Activated CD8-positive, alpha-beta memory T cell treated with anti-CD3 and anti-CD28 coated beads, Interleukin-2, amount 50 U/mL, for 4 hours (primary cell): ENCODE results near the gene CHRD.

Experiments
- DNase-seq: peaks from one replicate; pipeline ENCODE4 v3.0.0-alpha.2; 2020

Gene CHRD

DNA sequence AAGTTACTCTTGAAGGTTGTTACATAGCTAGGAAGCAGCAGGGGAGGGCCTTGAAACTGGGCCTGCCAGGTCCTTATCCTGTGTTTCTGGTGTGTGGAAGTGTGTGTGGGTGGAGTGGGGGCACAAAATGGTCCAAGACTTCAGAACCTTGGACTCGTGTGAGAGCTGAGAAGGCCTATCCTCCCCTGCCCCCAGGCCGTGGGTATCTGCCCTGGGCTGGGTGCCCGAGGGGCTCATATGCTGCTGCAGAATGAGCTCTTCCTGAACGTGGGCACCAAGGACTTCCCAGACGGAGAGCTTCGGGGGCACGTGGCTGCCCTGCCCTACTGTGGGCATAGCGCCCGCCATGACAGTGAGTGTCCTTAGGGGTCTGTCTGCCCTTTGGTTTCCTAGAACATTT lies 4.5 kb downstream of the CHRD start:
- no peak for DNase-seq

DNA sequence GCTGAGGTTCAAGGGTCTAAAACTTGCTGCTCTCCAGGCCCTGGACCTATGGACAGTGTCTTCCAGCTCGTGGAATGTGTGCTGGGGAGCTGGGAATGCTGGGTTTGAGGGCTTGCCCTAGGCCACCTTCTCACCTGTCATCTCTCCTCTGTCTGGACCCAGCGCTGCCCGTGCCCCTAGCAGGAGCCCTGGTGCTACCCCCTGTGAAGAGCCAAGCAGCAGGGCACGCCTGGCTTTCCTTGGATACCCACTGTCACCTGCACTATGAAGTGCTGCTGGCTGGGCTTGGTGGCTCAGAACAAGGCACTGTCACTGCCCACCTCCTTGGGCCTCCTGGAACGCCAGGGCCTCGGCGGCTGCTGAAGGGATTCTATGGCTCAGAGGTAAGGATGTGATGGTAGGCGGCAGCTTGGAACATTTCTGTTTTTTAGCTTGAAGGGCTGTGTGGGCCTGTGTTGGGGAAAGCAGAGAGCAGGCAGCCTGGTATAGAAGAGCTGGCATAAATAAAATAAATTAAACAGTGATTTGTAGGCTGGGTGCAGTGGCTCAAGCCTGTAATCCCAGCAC lies 5.1 kb downstream of the CHRD start:
- DNase-seq = no peak

DNA sequence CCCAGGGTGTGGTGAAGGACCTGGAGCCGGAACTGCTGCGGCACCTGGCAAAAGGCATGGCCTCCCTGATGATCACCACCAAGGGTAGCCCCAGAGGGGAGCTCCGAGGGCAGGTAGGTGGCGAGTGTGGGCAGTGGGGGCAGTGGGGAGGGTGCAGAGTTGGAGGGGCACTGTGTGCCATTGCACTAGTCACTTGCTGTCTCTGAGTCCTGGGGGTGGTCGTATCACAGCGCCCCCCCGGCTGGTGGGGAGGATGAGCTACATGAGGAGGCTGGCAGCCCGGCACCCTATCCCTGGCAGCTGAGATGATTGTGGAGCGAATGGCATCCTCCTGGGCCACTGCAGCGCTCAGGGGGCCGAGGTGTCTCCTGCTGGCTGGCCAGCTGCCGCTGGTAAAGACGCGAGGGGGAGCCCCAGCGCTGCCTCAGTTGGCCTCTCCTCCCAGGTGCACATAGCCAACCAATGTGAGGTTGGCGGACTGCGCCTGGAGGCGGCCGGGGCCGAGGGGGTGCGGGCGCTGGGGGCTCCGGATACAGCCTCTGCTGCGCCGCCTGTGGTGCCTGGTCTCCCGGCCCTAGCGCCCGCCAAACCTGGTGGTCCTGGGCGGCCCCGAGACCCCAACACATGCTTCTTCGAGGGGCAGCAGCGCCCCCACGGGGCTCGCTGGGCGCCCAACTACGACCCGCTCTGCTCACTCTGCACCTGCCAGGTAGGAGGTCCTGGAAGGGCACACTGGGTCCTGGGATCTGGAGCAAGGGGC lies 6.4 kb downstream of the CHRD start:
- no peak for DNase-seq

DNA sequence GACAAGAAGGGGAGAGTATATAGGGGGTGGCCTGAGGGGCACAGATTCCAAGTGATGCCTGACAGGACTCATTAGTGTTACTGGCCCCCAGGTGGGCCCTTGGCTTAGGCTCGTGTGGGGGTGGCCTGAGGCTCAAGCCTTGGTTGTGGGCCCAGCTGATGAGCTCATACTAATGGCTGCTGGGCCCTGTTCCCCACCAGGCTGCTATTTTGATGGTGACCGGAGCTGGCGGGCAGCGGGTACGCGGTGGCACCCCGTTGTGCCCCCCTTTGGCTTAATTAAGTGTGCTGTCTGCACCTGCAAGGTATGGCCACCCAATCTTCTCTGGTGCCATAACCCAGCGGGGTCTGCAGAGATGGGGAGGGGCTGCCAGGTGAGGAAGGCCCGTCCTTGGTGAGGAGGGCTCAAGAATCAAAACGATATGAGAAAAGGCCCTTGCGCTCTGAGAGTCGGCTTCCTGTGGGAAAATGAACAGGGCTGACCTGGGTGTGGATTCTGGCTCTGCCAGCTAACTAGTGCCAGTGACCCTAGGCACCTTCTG lies 7.4 kb downstream of the CHRD start:
- no peak for DNase-seq

DNA sequence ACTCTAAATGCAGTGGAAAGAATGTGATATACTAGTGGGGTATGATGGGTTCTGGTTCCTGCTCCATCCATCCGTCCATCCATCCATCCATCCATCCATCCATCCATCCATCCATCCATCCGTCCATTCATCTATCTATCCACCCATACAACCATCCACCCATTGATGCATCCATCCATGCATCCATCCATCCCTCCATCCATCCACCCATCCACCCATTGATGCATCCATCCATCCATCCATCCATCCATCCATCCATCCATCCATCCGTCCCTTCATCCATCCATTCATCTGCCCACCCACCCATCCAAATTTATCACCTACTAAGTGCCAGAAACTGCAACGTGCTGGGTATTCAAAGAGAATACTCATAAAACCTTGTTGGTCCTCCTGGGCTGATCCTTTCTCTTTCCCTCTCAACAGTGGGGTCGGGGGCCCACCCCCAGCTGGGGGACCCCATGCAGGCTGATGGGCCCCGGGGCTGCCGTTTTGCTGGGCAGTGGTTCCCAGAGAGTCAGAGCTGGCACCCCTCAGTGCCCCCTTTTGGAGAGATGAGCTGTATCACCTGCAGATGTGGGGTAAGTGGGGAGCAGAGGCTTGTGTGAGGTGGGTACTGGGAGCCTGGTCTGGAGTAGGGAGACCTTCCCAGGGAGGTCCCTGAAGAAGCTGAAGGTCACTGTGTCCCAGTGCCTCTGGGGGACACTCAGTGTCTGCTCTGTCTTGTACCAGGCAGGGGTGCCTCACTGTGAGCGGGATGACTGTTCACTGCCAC lies 8.5 kb downstream of the CHRD start:
- DNase-seq = no peak

DNA sequence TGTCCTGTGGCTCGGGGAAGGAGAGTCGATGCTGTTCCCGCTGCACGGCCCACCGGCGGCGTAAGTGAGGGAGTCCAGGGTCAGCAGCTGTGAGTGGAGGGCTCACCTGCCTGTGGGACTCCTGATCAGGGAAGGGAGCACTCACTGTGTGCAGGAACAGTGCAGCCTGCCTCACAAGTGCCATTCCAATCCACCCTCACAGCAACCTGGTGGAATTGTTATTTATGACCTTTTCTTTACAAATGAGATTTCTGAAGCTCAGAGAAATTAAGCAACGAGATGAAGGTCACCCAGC lies 9.0 kb downstream of the CHRD start:
- no peak for DNase-seq

DNA sequence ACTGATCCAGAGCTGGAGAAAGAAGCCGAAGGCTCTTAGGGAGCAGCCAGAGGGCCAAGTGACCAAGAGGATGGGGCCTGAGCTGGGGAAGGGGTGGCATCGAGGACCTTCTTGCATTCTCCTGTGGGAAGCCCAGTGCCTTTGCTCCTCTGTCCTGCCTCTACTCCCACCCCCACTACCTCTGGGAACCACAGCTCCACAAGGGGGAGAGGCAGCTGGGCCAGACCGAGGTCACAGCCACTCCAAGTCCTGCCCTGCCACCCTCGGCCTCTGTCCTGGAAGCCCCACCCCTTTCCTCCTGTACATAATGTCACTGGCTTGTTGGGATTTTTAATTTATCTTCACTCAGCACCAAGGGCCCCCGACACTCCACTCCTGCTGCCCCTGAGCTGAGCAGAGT lies 9.5 kb downstream of the CHRD start:
- DNase-seq = no peak

DNA sequence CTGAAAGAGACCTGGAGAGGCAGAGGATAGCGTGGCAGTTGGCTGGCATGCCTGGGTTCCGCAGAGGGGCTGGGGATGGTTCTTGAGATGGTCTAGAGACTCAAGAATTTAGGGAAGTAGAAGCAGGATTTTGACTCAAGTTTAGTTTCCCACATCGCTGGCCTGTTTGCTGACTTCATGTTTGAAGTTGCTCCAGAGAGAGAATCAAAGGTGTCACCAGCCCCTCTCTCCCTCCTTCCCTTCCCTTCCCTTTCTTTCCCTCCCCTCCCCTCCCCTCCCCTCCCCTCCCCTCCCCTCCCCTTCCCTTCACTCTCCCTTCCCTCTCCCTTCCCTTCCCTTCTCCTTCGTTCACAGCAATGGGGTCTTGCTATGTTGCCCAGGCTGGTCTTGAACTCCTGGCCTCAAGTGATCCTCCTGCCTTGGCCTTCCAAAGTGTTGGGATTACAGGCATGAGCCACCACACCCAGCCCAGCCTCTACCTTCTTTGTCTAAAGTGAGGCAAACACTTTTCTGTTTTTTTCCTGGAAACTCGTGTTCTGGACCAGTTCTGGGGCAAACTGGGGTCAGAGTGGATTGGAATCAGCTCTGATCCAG lies 10.2 kb downstream of the CHRD start:
- no peak for DNase-seq

DNA sequence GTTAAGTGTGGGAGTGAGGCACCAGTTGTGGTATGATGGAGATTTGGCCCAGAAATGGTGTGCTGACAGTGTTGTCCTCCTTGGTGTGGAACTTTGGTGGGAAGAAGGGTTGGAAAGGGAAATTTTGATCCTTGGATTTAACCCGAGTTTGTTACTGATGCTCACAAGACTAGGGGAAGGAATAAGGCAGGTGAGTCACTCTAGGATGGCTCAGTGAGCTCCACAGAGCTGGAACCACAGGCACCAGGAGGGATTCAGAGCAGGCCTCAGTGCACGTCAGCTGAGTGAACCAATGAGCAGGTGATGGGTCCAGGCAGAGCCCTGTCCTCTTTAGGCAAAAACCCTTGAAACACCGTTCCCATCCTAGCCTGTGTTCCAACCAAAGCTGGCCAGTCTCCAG lies 11.4 kb downstream of the CHRD start:
- no peak for DNase-seq

DNA sequence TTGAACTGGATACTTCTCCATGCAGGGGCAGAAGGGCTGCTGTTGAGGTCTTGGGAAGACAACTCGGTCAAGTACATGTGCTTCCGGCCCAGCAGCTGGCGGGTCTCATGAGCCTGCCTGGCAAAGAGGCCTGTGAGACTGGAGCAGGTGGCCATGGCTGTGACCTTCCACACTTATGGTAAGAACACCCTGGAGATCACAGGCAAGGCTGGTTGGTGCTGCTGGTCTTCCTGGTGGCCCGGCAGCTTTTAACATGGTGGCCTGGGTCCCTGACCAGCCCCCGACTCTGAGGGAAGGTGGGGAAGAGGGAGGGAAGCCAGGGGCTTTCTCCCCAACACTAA lies 15.4 kb downstream of the CHRD start:
- no peak for DNase-seq

DNA sequence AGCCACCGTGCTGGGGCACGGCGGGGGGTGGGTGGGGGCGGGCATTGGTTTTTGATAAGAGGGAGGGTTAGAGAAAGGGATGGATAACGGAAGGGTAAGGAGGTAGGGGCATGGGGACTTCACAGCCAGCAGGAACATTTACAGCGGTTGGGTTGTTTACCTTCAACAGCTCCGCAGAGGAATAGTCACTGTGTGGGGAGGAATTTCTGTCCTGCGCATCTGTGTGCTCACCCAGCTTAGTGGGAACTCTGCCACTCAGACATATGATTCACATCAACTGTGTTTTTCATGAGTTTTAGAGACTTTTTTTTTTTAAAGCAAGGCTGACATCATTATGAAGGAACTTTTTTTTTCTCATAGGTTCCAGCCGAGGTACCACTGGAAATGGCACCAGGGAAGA lies 19.6 kb downstream of the CHRD start:
- no peak for DNase-seq

DNA sequence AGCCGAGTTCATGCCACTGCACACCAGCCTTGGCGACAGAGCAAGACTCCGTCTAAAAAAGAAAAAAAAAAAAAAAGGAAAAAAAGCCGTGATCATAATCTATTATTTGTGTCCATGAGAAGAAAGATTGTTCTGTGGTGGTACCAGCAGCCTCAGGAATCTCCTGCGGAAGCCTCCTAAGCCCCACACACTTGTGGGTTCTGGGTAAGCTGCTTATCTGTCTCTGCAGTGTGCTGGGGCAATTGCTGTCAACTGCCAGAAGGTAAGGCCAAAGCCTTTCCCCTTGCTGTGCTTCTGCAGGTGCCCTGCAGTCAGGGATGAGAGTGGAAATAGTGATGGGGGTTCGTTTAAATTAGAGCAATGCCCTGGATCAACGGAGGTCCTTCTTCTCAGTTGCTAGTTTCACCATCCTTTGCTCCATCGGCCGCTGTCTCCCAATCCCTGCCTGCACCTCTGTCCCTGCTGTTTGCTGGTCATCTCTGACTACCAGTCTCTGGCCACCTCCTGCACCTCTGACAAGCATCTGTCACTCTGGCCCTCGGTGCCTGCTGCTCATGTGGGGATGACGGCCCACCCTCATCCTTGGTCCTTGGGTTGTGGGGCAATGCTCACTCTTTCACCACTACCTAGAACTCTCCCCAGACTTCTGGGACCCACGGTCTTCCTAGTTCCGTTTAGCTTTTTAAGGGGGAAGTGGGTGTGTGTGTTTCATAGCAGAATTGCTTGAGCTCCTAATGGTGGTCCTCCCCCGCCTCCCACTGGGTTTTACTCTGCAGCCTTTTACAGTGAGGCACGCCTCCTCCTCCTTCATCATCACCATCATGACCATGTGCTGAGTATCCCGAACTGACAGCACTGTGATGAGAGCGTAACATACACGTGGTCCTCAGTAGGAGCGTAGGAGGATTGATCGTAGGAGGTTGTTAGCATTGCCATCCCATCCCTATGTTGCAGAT lies 25.5 kb downstream of the CHRD start:
- DNase-seq = no peak

DNA sequence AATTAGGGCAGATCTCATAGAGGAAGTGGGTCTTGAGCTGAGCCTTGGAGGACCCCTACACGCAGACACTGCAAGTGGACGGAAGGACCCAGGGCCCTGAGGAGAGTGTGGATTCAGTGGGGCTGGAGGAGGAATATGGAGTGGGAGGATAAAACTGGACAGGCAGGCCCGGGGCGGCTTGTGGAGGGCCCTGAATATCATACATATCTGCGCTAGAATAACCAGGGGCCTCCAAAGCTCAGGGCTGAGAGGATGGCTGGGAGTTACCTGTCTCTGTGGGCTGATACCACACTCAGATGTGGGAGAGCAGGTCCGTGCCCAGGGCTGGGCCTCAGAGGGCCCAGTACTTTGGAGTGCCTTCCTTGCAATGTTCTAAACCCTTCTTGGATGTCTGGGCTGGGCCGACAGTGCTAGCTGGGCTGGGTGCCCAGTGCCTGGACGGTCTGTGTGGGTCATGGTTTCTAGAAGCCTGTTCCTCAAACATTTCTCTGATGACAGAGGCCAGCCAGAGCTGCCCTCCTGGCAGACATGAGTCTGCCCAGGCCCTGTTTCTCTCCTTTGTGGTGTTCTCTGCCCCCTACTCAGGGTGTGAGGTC lies 29.6 kb downstream of the CHRD start:
- no peak for DNase-seq

DNA sequence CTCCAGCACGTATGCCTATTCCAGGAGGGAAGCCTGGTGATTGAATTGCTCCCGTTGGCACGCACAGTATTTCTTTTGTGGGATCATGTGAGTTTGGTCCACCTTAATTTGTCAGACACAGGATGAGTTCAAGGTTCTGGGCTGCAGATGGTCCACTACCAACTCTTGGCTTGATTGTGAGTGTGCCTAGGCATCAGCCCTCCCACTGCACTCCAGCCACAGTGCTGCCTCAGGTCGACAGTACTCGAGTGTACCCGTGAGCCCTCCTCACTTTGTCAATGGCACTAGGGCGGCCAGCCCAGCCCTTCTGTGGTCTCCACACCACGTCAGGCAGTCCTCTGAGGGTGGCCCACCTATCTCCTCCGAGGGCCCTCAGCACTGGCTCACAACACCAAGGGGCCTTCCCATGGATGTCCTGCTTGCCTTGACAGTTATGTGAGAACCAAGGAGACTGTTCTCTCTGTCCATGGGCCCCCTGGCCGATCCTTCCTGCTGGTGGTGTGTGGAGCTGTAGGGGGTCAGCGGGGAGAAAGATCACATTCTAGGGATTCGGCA lies 30.2 kb downstream of the CHRD start:
- DNase-seq = no peak

DNA sequence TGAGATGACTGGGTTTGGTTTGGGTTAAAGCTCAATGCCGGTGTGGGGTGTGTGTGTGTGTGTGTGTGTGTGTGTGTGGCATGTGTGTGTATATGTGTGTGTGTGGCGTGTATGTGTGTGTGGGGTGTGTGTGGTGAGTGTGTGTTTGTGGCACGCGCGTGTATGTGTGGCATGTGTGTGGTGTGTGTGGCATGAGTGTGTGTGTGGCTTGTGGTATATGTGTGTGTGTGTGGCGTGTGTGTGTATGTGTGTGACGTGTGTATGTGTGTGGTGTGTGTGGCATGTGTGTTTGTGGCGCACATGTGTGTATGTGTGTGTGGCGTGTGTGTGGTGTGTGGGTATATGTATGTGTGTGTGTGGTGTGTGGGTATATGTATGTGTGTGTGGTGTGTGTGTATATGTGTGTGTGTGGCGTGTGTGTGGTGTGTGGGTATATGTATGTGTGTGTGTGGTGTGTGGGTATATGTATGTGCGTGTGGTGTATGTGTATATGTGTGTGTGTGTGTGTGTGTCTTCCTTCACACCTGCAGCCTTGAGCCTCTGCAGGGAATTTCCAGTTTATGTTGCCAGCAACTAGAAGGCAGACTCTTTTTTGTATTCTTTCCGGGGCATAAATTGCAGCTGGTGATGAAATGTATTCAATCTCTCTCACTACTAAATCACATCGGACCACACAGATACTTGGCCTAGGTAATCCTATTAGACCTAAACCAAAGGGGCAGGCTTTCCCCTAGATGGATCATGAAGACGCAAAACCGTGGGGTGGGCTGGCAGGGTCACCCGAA lies 34.8 kb downstream of the CHRD start:
- DNase-seq = no peak

DNA sequence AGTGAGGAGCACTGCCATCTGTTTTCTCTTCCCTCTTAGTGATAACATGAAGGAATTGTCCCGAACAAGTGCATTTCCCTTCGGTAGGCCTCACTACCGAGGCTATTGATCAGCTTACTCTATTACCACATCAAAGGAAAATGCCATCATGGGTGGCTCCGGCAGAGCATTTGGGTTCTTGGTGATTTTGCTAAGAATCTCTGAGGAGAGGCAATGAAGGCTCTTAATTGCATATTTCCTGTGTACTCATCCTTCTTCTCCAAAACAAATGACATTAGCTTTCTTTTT lies 35.3 kb downstream of the CHRD start:
- no peak for DNase-seq

DNA sequence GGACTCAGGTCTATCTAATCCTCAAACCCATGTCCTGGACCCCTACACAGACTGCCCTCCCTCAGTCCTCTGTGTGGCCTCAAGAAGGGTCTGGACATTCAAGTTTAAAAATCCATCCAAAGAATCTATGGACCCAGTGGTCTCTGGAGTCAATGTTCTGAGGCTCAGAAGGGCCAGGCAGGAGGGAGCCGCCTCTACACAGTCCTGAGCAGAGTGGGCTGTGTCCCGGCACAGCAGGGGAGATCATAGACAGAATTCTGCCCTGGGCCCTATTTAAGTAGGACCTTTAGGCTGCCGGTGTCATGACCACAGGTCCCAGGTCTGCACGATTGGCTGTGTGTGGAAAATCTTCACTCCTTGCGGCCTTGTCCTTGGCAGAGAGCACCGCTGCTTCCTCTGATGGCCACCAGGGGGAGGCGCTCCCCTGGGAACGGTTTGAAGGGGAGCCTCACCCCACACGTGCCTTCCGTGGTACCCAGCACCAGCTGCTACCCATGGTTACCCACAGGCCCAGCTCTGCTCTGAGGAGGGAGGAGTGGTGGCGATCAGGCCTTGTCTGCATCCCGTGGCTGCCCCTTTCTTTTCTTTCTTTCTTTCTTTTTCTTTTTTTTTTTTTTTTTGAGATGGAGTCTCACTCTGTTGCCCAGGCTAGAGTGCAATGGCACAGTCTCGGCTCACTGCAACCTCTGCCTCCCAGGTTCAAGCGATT lies 37.9 kb downstream of the CHRD start:
- DNase-seq = peak; percentile 70

DNA sequence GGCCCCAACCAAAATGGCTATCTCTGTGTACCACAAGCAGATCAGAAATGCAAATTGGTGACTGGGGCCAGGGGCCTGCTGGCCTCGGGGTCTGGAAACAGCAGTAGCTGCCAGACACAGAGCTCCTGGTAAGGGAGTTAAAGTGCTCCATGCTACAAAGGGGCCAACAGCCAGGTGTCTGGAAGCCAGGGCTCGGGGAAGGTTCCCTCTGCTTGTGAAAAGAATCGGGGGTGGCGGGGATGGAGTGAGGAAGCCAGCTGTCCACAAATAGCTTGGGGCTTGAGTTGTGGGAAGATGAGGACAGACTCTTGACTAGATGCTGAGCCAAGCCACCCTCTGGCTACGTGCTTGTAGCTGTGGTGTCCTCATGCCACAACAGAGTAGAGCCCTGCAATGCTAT lies 39.3 kb downstream of the CHRD start:
- no peak for DNase-seq

DNA sequence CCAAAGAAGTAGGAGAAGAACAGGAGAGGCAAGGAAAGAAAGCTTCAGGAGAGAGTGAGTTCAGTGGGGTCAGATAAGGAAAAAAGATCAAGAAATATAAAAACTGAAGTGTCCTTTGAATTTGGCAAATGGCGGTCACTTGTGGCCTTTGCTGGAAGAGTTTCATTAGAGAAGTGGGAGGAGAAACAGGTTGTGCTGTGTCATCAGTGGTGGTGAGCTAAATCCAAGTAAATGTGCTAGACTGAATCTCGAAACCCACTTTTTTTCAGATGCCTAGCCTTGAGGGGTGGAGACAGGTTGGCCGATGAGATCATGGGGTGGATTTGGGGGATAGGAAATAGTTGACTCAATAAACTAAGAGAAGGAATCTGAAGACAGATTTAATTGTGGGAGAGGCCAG lies 43.7 kb downstream of the CHRD start:
- DNase-seq = no peak

DNA sequence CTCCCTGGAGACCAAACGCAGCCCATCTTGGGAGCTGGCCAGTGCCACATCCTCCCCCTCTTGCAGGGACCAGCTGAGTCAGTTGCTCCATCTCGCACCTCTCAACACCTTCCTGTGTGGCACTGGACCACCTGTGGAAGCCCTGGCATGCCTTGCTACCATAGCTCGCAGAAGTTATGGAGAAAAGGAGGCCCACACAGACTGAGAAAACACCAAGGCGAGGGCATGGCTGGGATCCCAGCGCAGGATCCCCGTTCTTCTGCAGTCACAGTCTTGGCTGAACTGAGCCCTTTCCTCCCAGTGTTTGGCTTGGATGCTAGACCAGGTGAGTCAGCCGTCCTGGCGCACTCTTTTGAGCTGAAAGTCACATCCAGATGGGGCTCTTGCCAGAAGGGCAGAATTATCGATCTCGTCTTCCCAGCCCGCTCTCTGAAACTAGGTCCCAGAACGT lies 46.9 kb downstream of the CHRD start:
- DNase-seq = no peak
